GM20000 (cell line): Measurements from ENCODE around the gene MYL11.
A peak's percentile ranks its signal among the peaks of the same experiment; 100 is the strongest.

Experiments
- DNase-seq: peaks from one replicate; pipeline ENCODE4 v3.0.0; 2012; ENCODE audit warnings: low spot score
- CTCF ChIP-seq: IDR thresholded peaks from 2 replicates; pipeline ENCODE4 v1.5.1; 2012; ENCODE audit warnings: mild to moderate bottlenecking, control low read depth; ENCODE audit errors: extremely low read depth, missing control alignments

MYL11 gene

DNA sequence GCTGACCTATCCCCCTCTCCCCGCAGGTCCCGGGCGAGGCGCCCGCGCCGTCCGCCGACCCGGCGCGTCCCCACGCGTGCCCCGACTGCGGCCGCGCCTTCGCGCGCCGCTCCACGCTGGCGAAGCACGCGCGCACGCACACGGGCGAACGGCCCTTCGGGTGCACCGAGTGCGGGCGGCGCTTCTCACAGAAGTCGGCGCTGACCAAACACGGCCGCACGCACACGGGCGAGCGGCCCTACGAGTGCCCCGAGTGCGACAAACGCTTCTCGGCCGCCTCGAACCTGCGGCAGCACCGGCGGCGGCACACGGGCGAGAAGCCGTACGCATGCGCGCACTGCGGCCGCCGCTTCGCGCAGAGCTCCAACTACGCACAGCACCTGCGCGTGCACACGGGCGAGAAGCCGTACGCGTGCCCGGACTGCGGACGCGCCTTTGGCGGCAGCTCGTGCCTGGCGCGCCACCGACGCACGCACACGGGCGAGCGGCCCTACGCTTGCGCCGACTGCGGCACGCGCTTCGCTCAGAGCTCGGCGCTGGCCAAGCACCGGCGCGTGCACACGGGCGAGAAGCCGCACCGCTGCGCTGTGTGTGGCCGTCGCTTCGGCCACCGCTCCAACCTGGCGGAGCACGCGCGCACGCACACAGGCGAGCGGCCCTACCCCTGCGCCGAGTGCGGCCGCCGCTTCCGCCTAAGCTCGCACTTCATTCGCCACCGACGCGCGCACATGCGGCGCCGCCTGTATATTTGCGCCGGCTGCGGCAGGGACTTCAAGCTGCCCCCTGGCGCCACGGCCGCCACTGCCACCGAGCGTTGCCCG, 43.1 kb downstream of the MYL11 start:
- no peak for TF ChIP-seq CTCF
- DNase-seq = peak; percentile 78

DNA sequence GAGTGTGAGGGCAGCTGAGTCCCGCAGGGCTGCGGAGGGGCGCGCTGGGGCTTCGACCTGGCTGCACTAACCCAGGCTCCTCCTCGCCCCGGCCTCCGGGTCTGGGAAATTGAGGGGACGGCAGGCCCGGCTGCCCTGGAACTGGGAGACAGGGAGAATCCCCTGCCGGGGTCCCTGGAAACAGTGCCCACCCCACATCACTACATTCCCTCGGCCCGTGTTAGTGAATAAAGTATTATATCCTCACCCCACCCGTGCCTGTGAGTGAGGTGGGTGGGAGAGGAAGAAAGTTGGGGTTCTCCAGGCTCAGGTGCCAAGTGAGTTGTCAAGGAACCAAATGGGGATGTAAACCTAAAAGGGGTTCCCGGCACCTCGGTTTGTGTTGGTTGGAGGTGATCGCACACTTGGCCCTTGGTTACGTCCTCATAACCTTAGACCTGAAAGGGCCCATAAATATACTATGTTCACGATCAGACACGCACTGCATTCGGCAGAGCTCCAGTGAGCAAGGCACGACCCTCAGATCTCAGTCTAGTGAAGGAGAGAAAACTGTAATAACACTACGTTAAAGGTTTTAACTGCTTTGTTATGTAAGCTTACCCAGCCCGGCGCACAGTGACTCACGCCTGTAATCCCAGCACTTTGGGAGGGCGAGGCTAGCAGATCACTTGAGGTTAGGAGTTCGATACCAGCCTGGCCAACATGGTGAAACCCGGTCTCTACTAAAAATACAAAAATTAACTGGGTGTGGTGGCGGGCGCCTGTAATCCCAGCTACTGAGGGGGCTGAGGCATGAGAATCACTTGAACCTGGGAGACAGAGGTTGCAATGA, 44.0 kb downstream of the MYL11 start:
- DNase-seq = no peak
- TF ChIP-seq CTCF = no peak

DNA sequence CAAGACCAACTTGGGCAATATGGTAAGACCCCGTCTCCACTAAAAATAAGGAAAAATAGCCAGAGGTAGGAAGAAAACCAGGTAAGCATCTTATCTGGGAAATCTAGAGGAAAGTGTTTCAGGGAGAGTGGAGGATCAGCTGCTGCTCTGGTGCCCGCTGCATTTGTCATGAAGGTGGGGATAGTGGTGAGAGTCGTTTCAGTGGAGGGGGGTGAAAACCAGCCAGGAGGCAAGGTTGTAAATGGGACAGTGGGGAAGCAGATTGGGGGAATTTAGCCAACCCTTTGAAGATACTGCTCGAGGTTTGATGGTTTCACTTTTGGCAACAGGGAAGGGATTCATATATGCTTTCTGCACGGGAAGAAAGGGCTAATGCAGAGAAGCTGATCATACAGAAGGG, 46.4 kb downstream of the MYL11 start:
- no peak for DNase-seq
- no peak for TF ChIP-seq CTCF
